Testis (tissue), 3 donors: Measurements from ENCODE around the gene GLYR1. TPM values are rescaled to one million over a fixed set of nuclear protein-coding genes. Genes with fewer than 3 reads are reported as not detected.

Experiments used
- DNase-seq: peaks from one replicate; pipeline ENCODE4 v3.0.0-alpha.2; 2019
- H3K27ac ChIP-seq, 2 donors: fragments of 200-600 bp; sonication (generic); one replicate each; pipeline ENCODE4 v1.5.1; 2019
- H3K27me3 ChIP-seq: fragments of 200-600 bp; sonication (generic); one replicate; pipeline ENCODE4 v1.5.1; 2019
- H3K36me3 ChIP-seq: fragments of 200-600 bp; sonication (generic); one replicate; pipeline ENCODE4 v1.5.1; 2017; ENCODE audit warnings: low read depth; ENCODE audit errors: missing control alignments
- H3K4me1 ChIP-seq: fragments of 200-600 bp; sonication (generic); one replicate; pipeline ENCODE4 v1.5.1; 2019
- H3K4me3 ChIP-seq, 2 donors: fragments of 200-600 bp; sonication (generic); one replicate each; pipeline ENCODE4 v1.5.1; 2017 to 2019
- H3K9me3 ChIP-seq: fragments of 200-600 bp; sonication (generic); one replicate; pipeline ENCODE4 v1.5.1; 2017
- CTCF ChIP-seq, 3 experiments: fragments of 450-650 bp in 2 of 3; fragments of 200-600 bp in 1 of 3; sonication (generic) in 1 of 3; IDR thresholded peaks; one replicate each; pipeline ENCODE4 v1.5.1; 2016 to 2019; ENCODE audit warnings: antibody characterized with exemption in 3 of 3, mild to moderate bottlenecking in 2 of 3, moderate library complexity in 1 of 3
- POLR2A ChIP-seq: fragments of 450-650 bp; IDR thresholded peaks from one replicate; pipeline ENCODE4 v1.6.1; 2017; ENCODE audit warnings: antibody characterized with exemption, mild to moderate bottlenecking, moderate library complexity
- WGBS, 2 donors: methylation state at CpG; one replicate each; pipeline ENCODE4 v1.1.5; 2018; 5-methylcytosine and 5-hydroxymethylcytosine counted together
- intact Hi-C: fragments of 100-400 bp; cut with DNase I; formaldehyde crosslinking; loops from one replicate; pipeline ENCODE4 v1.15.1; 2023; ENCODE audit warnings: low total_unique reads
- polyA plus RNA-seq: library from polyadenylated mRNA; stranded (reverse); fragments of 350-450 nt; fragmentation: Illumina TruSeq; extraction: RNeasy Lipid Tissue Mini Kit (QIAGEN cat#74804); gene quantifications from one replicate; pipeline ENCODE4 v1.2.3, GENCODE V29; 2014; ENCODE audit warnings: low read depth, low replicate concordance; ENCODE audit not compliant: insufficient read depth
- total RNA-seq, 2 donors: library from RNA; depleted of rRNA; stranded (reverse); fragments of >200 nt; gene quantifications; one replicate each; pipeline ENCODE4 v1.2.3, GENCODE V29; 2016

Gene GLYR1
- total and polyA plus RNA-seq, 3 donors from 2014 or later: 66.6 to 83.5 (median 70.5) TPM

DNA sequence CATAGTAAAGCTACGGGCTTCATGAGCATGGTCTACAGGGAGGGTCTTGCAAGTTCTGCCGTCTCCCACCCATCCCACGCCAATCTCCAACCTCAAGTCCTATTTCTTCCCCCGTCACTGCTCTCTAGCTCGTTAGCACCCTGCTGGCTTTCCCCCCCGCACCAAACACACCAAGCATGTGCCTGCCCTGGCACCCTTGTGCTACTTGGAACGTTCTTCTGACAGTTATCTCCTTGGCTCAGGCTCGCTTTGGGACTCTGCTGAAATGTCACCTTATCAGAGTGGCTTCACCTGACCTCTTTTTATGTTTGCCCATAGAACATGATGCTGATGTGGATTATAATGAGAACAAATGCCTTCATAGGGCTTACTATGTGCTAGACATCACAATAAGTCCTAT is 21.9 kb downstream of the GLYR1 start:
- no peak for DNase-seq
- intact Hi-C loops: no loop called here
- H3K9me3 ChIP-seq: no peaks in the 10 kb centered on the region
- no peak overlapping the region for H3K4me3 ChIP-seq
- H3K36me3 ChIP-seq: no peaks in the 10 kb centered on the region
- H3K27me3 ChIP-seq: no peaks in the 10 kb centered on the region
- no peak overlapping the region for H3K27ac ChIP-seq
- 84 to 85% methylated on average over 8 of the region's 8 CpGs for WGBS, 2 donors
- no peak for TF ChIP-seq CTCF (IDR thresholded peaks at IDR 0.05)
- no peak for TF ChIP-seq POLR2A
- no peaks in the 10 kb centered on the region for H3K4me1 ChIP-seq

DNA sequence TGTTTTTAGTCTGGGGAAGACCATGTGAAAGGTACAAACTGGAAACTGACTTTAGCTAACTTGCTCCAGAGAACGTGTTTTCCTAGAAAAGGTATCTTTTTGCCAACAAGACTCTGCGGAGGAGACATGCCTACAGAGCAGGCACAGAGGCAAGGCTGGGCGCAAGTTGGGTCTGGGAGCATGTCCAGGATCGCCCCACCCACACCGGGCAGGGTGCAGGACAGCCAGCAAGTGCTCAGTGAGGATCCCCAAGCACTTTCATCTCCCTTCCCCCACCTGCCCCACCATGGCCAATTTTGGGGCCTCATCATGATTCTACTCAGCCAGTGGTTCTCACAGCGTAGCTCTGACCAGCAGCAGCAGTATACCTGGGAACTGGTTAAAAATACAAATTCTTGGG is 26.4 kb downstream of the GLYR1 start:
- no peak overlapping the region for H3K27ac ChIP-seq
- H3K36me3 ChIP-seq: no peaks in the 10 kb centered on the region
- no peak for TF ChIP-seq POLR2A
- no peak for TF ChIP-seq CTCF (IDR thresholded peaks at IDR 0.05)
- WGBS, 2 donors: 97% methylated on average over 6 of the region's 6 CpGs
- H3K4me1 ChIP-seq: no peaks in the 10 kb centered on the region
- no peaks in the 10 kb centered on the region for H3K27me3 ChIP-seq
- intact Hi-C loops: no loop called here
- no peak for DNase-seq
- H3K4me3 ChIP-seq: no peak overlapping the region
- no peaks in the 10 kb centered on the region for H3K9me3 ChIP-seq

- Histone ChIP-seq H3K4me3 (no peak overlapping the region), H3K4me1 (no peaks in the 10 kb centered on the region), H3K36me3 (no peaks in the 10 kb centered on the region), H3K27ac (no peak overlapping the region), H3K27me3 (no peaks in the 10 kb centered on the region), H3K9me3 (no peaks in the 10 kb centered on the region)
- TF ChIP-seq CTCF (IDR thresholded peaks at IDR 0.05): no peak
- TF ChIP-seq POLR2A: no peak
- intact Hi-C loops: no loop called here
- WGBS, 2 donors: 70 to 75% methylated on average over 14 to 16 of the region's 16 CpGs
- DNase-seq: no peak
These were observed 32.4 kb downstream of the GLYR1 start for GRCh38 chr16:4814542-4815173.

- no peaks in the 10 kb centered on the region for H3K4me1 ChIP-seq
- intact Hi-C loops: no loop called here
- no peak overlapping the region for H3K4me3 ChIP-seq
- no peak for DNase-seq
- TF ChIP-seq CTCF (IDR thresholded peaks at IDR 0.05) (no peak), POLR2A (no peak)
- no peaks in the 10 kb centered on the region for H3K36me3 ChIP-seq
- no peaks in the 10 kb centered on the region for H3K27me3 ChIP-seq
- no peak overlapping the region for H3K27ac ChIP-seq
- no peaks in the 10 kb centered on the region for H3K9me3 ChIP-seq
These were observed 33.0 kb downstream of the GLYR1 start for GRCh38 chr16:4814046-4814445.
